ENCODE data around the gene DAZAP1. TPM values are rescaled to one million over a fixed set of nuclear protein-coding genes. Genes with fewer than 3 reads are reported as not detected.

Gene DAZAP1
- total RNA-seq, 1 experiment from 2014 or later = 151 TPM

- TF ChIP-seq CTCF (IDR thresholded peaks at IDR 0.05; ENCODE audit: unreplicated experiment) = no peak
These were observed 31.0 kb upstream of the DAZAP1 start for GRCh38 chr19:1376415-1376805.

DNA sequence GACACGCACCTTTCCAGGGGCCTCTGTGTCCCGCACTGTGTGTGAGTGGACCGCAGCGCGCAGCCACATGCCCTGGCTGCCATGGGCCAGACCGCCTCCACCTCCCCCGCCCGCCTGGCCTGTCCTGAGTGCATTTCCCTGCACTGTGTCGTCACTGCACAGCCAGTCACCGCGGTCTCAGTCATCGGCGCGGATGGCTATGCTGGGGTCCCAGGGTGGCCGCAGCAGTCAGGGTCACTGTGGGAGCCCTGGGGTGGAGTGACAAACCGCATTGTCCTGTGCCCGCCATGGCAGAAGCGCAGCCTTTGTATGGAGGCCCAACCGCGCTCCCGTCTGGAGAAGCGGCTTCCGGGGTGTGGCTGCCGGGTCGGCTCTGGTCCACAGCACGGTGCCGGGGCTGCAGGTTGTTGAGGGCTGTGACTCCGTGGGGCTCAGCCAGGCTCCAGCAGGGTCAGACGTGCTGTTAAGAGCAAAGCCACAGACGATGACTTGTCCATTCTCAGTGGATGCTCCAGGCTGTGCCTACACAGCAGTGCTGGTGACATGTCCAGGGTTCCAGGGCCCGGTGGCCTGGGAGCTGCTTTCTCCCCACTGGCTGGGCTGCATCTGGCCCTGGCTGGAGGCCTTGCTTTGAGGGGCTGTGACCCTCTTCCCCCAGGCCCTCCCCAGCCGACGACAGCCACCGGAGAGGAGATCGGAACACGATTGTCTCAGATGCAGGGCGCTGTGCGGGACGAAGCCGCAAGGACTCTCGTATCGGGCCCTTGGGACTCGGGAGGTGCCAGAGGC is 30.0 kb upstream of the DAZAP1 start:
- intact Hi-C loops (cut with micrococcal nuclease; ENCODE audit: unreplicated experiment) = no loop called here
- no peaks in the 10 kb centered on the region for H3K9me3 Mint-ChIP-seq (ENCODE audit: low read depth, unreplicated experiment)
- DNase-seq = no peak
- no peaks in the 10 kb centered on the region for H3K4me1 Mint-ChIP-seq (ENCODE audit: low read depth, unreplicated experiment)
- TF ChIP-seq CTCF (IDR thresholded peaks at IDR 0.05; ENCODE audit: unreplicated experiment) = no peak
- H3K36me3 Mint-ChIP-seq (ENCODE audit: insufficient read depth, unreplicated experiment) = peaks cover 17% of the 10 kb centered on the region
- CTCF ChIA-PET = no interaction called here
- no peak overlapping the region for H3K4me3 Mint-ChIP-seq (ENCODE audit: low read depth, unreplicated experiment)
- no peak overlapping the region for H3K27ac Mint-ChIP-seq (ENCODE audit: unreplicated experiment)
- no peaks in the 10 kb centered on the region for H3K27me3 Mint-ChIP-seq (ENCODE audit: unreplicated experiment)
- no TSS peak for BruUV-seq (replicated peaks)

More at GRCh38 chr19:1376415-1376805, 31.0 kb upstream of the DAZAP1 start:
- no peaks in the 10 kb centered on the region for H3K27me3 Mint-ChIP-seq (ENCODE audit: unreplicated experiment)
- no TSS peak for BruUV-seq (replicated peaks)
- no peaks in the 10 kb centered on the region for H3K4me1 Mint-ChIP-seq (ENCODE audit: low read depth, unreplicated experiment)
- H3K36me3 Mint-ChIP-seq (ENCODE audit: insufficient read depth, unreplicated experiment) = peaks cover 25% of the 10 kb centered on the region
- no peaks in the 10 kb centered on the region for H3K9me3 Mint-ChIP-seq (ENCODE audit: low read depth, unreplicated experiment)
- CTCF ChIA-PET = interaction anchor here (0.6 kb wide), 1 partner anchor 60 kb away, joined by 4 read pairs; no protein-coding TSS in a partner anchor
- no peak for DNase-seq
- no peak overlapping the region for H3K4me3 Mint-ChIP-seq (ENCODE audit: low read depth, unreplicated experiment)
- intact Hi-C loops (cut with micrococcal nuclease; ENCODE audit: unreplicated experiment) = no loop called here
- no peak overlapping the region for H3K27ac Mint-ChIP-seq (ENCODE audit: unreplicated experiment)

DNA sequence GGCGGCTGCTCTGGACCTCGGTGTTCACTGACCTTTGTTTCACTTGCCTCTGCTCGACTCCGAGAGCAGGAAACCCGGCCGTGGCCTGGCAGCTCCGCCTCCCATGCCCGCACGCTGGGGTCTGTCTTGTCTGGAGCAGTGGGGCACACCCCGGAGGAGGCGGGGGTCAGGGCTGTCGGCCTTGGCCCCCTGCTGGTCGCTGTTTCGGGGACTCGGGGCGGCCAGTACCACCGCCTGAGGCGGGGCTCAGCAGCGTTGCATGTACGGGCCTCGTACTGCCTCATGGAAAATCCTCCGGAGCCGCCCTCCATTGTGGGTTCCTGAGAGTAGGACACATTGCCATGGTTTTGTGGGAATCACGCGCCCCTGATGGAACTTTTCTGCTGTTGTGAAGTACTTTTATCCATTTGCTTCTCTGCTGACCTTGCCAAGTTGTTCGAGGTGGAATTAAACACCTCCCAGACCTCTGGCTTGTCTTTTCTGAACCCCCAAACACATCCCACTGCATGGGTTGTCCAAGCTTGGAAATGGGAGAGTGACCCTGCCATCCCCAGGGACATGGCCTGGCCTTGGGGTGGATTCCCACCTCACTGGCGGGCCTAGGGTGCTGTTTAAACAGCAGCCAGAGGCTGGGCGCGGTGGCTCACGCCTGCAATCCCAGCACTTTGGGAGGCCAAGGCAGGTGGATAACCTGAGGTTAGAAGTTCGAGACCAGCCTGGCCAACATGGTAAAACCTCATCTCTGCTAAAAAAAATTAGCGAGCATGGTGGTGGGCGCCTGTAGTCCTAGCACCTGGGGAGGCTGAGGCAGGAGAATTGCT is 29.2 kb upstream of the DAZAP1 start:
- BruUV-seq (replicated peaks) = no TSS peak
- Mint-ChIP-seq H3K27me3 (ENCODE audit: unreplicated experiment) (peaks cover 4% of the 10 kb centered on the region), H3K4me1 (ENCODE audit: low read depth, unreplicated experiment) (peaks cover 3% of the 10 kb centered on the region), H3K9me3 (ENCODE audit: low read depth, unreplicated experiment) (no peaks in the 10 kb centered on the region), H3K36me3 (ENCODE audit: insufficient read depth, unreplicated experiment) (peaks cover 20% of the 10 kb centered on the region), H3K27ac (ENCODE audit: unreplicated experiment) (no peak overlapping the region), H3K4me3 (ENCODE audit: low read depth, unreplicated experiment) (no peak overlapping the region)
- intact Hi-C loops (cut with micrococcal nuclease; ENCODE audit: unreplicated experiment) = no loop called here
- CTCF ChIA-PET = no interaction called here
- TF ChIP-seq CTCF (IDR thresholded peaks at IDR 0.05; ENCODE audit: unreplicated experiment) = no peak
- DNase-seq = no peak

GRCh38 chr19:1379126-1379905 is 28.1 kb upstream of the DAZAP1 start:
- no peak overlapping the region for H3K27ac Mint-ChIP-seq (ENCODE audit: unreplicated experiment)
- H3K27me3 Mint-ChIP-seq (ENCODE audit: unreplicated experiment) = peaks cover 8% of the 10 kb centered on the region
- DNase-seq = no peak
- H3K9me3 Mint-ChIP-seq (ENCODE audit: low read depth, unreplicated experiment) = no peaks in the 10 kb centered on the region
- BruUV-seq (replicated peaks) = no TSS peak
- peaks cover 30% of the 10 kb centered on the region for H3K36me3 Mint-ChIP-seq (ENCODE audit: insufficient read depth, unreplicated experiment)
- peaks cover 8% of the 10 kb centered on the region for H3K4me1 Mint-ChIP-seq (ENCODE audit: low read depth, unreplicated experiment)
- CTCF ChIA-PET = no interaction called here
- no peak for TF ChIP-seq CTCF (IDR thresholded peaks at IDR 0.05; ENCODE audit: unreplicated experiment)
- H3K4me3 Mint-ChIP-seq (ENCODE audit: low read depth, unreplicated experiment) = no peak overlapping the region
- intact Hi-C loops (cut with micrococcal nuclease; ENCODE audit: unreplicated experiment) = no loop called here

Data from Calu3 (cell line).